ELR (cell line): Measurements from ENCODE around the gene EXD3.

Source experiments
- DNase-seq: peaks from one replicate; pipeline ENCODE4 v3.0.0-alpha.2; 2015; ENCODE audit warnings: low read depth

The EXD3 gene

DNA sequence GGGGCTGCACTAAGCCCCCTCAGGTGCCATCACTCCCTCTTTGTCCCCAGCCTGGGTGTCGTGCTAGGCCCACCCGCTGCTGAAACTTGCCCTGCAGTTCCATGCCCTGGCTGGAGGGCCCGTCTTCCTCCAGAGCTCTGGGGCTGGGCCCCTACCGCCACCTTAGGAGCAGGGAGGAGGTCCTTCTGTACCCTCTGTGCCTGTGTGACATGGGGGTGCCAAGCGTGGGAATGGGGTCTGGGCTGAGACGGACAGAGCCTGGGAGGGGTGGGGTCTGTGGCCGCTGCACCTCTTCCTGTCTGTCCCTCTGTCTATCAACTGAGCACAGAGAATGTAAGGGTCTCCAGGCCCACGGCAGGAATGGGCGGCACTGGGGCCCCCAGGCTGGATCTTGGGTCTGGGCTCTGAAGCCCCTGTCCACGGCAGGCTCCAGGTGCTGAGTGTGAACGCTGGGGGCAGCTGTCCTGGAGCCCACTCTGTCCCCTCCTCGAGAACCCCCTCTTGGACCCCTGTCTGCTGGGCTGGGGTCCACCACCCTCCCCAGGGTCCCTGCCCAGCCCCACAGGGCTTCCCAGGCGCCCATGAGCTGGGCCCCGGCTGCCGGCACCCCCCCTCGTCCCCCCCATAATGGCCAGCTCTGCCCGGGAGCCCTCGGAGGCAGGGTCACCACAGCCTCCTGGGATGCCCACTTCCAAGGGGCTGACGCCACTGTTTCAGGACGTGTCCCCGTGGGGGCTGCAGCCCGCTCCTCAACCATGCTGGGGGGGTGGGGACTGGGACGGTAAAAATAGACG lies 105.0 kb downstream of the EXD3 start:
- no peak for DNase-seq

DNA sequence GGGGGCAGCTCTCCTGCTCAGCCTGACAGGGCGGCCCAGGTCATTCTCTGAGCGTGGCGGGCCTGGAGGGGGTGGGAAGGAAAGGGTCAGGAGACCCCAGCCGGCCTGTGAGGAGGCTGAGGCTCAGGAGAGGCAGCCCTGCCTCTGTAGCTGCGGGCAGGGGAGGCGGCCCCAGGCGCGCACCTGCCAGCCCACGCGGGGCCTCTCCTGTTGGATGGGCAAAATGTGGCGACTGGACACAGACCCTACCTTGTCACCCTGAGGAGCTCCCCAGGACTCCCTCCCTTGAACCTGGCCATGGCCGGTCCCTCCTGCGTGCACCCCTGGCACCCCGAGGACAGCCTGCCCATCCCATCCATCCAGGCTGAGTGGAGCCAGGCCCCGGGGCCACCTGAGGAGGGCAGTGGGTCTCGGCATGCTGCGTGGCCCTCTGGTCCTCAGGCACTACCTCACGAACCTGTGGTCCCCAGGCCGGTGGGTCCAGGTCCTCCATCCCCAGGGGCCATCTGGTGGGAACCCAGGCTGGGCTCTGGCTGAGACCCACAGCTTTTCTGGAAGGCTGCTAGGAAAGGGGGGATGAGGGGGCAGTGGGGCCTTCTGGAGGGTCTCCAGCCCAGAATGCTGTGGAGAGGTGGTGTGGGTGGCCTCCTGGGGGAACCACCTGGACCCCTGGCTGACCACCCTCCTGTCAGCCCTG lies 105.8 kb downstream of the EXD3 start:
- DNase-seq, result no peak

DNA sequence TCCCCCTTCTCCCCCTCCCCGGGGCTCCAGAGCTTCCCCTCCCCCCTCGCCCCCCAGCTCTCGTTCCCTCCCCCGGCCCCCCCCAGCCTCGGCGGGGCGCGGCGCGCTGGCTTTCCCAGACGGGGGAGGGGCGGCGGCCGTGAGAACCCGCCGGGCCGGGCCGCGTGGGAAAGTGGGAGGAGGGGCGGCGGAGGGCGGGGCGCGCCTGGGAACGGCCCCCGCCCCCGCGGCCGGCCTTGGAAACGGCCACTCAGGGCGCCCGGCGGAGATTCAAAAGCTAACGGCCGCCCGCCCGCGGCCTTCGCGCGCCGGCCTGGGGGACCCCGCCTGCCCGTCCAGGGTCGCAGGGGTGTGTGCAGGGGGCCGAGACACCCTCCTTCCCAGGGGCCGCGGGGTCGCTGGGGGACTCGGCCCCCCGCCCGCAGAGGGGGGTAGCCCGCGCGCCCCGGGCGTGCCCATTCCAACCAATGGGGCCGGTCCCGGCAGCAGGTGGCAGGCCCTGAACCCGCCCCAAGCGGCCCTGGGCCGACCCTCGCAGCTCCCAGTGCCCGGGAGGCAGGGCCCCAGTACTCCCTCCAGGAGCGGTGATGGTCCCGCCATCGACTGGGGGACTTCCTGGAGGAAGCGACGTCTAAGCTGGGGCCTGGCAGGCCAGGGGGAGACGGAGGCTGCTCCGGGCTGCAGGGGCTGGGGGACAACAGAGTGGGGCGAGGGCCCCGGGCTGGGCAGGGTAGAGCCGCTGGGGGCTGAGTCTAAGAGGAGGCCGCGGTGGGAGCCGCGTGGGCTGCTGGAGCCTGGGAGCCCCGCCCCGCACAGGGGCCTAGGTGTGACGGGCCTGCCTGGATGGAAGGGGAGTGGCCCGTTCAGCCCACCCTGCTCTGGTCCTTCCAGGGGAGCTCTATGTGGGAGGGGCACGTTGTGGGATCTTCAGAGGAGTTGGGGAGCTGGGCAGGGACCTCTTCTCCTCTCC lies 106.7 kb downstream of the EXD3 start:
- DNase-seq, result peak; percentile 50

DNA sequence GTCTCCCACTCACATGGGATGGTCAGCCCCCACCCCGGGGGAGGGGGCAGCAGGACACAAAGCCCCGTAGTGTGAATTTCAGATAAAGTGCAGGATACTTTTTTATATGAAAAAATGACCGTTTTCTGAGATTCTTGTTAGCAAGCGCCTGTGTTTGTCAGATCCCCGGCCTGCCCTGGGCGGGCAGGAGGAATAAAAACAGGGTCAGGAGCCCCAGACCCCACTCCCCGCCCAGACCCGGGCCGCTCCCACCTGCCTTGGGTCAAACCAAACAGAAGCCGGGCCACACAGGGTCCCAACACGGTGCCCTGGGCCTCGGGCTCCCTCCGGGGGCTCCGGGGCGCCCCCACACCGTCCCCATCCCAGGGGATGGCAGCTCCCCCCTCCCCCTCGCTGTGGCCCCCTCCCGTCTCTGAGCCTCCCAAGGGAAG lies 107.4 kb downstream of the EXD3 start:
- no peak for DNase-seq

DNA sequence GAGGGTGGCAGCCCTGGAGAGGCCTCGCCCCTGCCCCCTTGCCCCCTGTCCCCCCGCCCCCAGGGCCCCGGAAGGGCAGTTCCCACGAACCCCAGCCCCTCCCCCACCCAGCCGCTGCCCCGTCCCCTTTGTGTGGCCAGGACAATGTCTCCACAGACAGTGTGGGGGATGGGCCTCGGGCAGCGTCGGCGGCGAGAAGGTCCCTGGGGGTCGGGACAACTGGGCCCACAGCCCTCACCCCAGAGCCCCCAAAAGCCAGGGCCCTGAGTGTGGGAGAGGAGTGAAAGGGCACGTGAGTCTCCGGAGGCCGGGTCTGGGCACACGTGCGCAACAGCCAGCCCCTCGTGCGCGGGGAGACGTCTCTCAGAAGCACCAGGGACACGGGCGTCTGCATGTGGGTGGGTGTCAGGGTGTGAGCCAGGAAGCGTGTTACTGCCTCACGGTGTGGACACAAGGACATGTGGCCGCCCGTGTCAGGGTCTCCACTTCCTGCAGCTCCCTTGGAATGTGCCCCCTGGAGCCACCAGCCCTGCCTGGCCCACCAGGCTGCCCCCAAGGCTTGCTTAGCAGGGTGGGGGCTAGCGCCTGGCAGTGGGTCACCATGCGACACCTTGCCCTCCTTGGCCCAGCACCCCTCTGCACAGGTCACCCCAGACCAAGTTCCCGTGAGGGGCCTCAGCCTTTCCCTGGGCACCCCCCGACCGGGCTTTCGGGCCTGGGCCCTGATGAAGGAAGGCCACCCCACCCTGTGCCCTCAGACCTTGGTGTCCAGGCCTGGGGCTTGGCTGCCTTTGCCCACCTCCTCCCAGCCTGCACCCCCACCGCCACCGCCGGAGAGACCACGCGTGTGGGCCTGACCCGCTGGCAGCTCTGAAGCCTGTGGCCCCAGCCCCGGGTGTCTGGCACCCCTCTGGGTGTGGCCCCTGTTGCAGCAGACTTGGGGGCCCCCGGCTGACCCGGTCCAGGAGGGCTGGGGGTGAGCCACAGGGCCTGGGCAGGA lies 108.1 kb downstream of the EXD3 start:
- DNase-seq, result no peak

DNA sequence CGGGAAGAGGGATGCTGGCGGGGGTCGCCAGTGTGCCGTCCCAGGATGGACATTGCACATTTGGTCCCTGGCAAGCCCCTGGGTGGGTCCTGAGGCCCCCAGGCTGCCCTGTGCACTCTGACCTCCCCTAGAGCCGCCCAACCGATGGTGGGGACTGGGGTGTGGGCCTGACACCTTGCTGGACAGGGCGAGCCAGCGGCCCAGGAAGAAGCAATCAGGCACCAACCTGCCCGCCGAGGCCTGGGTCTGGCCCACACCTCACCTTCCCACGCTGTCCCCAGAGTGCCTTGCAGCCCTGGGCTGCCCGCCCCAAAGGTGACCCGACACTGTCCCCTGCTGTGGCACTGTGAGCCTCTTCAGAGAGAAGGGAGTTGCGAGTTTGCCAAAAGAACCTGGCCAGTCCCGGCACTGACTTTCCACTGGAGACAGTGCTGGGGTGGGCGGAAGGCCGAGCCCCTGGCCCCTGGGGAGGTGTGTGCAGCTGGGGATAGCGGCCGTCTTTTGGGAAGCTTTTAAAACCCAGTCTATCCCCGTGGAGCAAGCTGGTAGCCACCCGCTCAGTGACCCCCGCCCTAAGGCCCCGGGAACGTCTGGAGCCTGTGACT lies 108.9 kb downstream of the EXD3 start:
- DNase-seq, result no peak

DNA sequence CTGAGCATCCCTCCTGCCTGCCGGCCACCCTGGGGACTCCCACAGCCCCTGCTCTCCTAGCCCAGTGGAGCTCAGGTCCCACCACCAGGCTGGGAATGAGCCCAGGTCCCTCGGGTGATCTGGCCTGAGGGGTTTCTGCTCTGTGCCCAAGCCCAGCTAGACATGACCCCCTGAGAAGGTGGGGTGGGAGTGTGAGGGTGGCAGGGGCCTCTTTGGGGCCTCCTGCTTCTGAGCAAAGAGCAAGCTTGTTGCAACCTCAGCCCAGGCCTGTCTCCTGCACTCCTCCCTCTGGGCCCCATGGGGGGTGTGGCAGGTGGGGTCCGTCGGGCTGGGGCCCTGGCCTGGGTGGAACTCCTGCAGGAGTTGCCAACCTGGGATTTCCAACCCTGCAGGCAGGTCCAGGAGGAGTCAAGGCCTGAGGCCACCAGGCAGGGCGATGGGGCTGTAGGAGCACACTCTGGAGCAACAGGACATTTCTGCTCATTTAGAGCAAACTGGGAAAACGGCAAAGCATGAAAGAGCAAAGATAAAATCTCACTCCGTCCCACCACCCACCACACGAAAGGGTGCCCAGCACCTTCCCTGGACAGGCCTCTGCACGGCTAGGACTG lies 109.5 kb downstream of the EXD3 start:
- DNase-seq, result no peak

DNA sequence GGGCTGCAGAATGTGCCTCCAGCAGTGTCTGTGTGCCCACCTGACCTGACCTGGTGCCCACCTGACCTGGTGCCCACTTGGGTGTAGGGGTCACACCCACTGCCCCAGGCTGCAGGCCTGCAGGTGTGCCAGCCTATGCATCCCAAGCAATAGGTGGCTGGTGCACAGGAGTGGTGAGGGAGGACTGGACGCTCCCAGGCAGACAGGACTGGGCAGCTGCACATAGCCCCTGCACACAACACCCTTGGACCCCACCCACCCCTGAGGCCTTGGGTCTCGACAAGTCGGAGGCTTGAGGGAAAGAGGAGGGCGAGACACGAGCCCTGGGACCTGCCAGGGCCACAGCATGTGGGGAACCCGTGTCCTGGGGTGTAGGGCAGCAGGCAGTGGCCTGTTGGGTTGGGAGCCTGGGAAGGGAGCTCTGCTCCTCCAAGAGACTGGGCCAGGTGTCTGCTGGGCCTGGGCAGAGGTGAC lies 110.1 kb downstream of the EXD3 start:
- DNase-seq, result no peak

DNA sequence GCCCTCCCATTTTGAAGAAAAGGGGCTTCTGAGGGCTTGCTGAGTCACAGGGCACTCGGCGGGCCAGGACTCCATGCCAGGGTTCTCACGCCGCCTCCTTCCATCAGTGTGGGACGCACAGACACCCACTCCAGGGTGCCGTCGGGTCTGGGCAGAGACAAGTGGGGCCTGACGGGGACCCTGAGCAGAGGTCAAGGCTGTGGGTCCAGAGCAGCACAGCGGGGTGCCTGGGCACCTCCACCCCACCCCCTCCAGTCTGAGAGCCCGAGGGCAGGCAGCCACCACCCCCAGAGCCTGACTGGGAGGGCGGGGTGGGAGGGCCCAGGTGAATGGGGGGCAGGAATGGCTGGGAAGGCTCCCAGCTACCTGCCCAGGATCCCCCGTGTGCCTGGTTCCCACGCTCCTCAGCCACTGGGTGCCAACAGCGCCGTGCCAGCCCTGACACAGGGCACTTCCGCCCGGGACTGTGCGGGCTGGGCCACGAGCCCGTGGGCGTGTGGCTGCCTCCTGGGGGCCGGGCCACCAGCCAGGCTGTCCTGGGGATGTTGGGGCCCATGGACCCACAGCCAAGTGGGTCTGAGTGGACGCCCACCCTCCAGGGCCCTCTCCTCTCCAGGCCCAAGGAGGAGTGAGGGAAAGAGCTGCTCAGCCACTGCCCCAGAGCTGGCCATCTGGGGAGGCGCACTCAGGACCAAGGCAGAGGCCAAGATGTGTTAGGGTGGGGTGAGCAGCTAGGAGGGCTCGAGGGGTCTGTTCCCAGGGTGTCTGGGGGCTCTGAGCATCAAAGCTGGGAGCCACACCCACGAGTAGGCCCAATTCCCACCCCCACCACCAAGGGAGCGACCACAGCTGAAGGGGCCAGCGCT lies 110.7 kb downstream of the EXD3 start:
- DNase-seq, result no peak

DNA sequence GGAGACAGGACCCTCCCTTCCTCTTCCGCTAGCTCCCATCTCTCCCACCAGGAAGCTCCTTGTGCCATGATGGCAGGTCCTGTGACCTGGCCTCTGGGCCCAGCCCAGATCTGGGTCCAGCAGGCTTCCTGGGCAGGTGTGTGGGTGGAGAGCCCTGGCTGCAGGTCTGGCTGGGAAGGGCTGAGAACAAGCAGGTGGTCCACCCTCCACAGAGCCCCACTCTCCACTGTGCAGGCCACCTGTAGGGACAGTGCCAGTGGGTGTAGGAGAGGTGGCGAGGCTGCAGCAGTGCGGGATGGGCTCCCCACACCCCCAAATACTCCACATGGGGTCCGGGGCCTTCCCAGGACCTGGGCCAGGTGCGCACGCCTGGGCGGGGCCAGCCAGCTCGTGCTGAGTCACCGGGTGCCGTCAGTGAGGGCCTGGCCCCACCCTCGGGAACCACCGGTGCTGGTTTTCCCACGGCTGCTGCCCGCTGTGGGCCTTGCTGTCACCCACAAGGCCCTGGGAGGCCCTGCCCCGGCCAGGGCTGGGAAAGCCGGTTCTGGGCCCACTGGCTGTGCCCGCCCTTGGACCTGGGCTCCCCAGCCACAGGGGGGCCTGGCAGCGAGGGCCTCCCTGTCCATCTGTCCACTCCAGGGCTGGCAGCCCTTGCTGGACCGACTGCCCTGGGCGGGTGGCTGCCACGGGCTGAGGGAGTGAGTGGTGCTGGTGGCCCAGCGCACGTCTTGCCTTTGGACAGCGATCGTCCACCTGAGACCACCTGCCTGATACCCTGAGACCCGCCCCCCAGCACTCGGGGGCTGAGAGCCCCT lies 111.6 kb downstream of the EXD3 start:
- DNase-seq, result peak; percentile 41

DNA sequence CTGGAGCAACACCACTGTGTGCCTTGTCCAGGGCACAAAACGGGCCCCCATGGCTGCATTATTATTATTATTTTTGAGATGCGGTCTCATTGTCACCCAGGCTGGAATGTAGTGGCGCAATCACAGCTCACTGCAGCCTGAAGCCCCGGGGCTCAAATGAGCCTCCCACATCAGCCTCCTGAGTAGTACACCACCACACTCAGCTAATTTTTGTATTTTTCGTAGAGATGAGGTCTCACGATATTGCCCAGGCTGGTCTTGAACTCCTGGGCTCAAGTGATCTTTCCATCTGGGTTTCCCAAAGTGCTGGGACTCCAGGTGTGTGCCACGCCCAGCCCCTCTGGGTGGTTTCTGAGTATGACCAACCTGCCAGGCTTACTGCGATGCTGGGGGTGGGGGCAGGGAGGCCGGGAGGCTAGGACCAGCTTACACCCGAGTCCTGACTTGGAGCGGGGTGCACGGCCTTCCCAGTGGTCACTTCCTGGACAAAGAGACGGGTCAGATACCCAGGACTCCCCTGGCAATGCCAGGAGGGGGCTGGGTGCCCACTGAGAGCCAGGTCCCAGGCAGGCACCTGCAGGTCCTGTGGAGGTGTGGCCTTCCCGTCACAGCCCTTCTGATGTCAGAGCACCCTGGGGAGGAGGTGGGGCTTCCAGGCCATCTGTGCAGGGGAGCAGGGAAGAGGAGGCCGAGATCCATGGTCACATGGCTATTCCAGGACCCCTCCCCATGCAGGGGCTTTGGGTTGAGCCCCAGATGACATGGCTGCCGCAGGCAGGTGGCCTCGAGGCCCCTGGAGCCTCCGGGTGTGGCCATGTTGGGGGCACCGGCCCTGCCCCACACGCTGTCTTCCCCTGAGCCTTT lies 112.5 kb downstream of the EXD3 start:
- no peak for DNase-seq

DNA sequence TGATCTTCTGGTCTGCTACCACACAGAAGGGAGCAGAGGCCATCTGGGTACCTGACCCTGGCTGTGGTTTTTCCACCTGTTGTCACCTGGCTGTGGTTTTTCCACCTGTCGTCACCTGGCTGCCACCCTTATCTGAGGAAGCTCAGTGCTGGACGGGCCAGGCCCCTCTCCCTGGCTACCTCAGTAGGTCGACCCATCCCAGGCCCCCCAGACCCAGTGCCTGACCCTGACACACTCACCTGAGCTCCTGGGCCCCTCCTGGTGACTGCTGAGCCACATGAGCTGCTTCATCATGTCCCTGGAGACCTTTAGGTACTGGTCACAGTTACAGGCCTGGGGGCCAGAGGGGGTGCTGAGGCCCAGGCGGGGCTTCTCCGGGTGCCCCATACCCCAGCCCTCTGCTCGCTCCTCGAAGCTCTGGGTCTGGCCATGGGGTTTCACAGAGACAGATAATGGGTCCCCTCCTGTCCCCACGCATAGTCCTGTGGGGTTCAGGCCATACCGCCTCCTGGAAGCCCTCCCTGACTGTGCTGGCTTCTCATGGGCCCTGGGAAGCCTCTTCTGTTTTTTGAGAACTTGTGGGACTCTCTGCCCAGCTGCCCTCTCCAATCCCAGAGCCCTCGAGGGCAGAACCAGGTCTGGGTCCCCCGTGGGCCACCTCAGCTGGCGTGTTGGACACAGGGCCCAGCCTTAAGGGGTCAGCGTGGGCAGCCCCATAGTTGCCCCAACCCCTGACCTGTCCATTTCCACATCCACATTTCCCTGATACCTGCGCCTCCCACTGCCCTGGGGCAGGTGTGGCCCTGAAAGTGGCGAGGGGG lies 113.4 kb downstream of the EXD3 start:
- DNase-seq, result no peak

DNA sequence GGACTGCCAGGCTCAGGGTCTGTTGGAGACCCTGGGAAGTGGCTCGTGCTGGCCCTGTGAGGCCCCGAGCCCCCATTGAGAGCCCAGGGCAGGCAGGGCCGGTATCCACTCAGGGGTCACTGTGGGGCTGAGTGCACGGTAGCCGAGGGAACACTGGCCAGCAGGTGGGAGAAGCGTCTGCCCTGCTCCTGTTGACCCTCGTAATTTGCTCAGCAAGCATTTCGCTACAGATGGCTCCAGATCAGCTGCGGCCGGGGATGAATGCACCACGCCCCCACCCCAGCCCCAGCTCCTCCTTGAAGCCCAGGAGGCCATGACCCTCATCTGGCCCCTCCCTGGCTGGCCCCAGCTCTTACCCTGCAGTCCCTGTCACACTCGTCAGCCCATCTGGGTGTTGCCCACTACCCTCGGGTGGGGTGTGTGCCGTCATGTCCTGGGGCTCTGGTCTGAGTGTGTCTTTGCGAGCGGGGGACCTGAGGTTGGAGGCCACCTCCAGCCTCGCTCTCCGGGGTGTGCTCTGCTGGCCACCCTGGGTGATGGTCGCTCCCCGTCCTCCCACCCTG lies 114.8 kb downstream of the EXD3 start:
- no peak for DNase-seq

DNA sequence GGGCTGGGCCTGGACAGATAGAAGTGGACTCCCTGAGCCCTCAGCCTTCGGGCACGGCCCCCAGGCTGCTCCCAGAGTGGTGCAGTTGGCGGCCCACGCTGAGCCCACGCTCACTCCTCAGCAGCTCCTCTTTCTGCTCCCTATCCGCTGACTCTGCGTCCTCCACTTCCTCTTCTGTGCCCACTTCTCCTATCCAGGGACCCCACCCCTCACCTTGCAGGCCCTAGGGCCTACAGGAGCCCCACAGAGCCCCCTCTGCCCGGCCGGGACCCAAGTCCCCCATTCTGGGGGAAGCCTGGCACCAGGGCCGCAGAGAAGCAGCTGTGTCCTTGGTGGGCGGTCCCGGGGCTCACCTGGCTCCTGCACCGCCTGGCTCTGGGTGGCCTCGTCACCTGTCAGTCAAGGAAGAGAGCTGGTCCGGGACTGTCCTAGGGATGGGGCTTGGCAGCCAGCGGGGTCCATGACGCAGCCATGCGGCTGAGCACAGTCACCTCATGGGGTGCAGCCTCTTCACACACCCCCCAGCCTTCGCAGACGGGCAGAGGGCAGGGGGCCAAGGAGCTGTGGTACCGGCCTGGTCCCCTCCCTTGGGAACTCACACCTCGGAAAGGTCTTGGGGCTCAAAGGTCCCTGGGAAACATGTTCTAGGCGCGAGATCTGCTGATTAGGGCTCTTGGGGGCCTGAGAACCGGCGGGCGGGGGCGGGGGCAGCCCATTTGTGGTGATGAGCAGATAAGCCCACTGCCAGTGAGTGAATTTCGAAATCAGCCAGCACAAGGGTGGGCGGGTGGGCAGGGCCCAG lies 115.5 kb downstream of the EXD3 start:
- DNase-seq, result no peak

DNA sequence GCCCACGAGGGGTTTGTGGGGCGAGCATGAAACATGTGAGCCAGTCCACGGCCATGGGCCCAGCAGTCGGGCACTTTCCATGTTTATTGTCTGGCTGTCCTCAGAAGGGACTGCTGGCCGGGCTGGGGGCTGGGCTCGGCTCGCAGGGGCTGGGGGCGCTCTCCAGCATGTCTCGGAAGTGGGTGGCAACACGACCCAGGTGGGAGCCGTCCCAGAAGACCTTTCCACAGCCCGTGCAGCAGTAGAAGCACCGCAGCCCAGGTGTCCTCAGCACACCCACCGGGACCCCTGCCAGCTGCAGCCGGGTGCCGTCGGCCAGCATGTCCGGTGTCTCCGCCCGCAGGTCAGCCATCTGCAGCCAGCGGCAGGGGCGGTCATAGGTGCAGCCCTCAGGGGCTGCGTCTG lies 116.1 kb downstream of the EXD3 start:
- DNase-seq, result no peak
